Right lobe of liver (tissue), 6 donors: ENCODE results near the gene NKX3-2. TPM values are rescaled to one million over a fixed set of nuclear protein-coding genes. Genes with fewer than 3 reads are reported as not detected.

Experiments
- ATAC-seq, 4 donors: fragments of 200-7000 bp; cut with Tn5 transposase; one replicate each; pipeline ENCODE4 v1.9.1; 2020; ENCODE audit warnings: mild to moderate bottlenecking in 4 of 4, moderate library complexity in 4 of 4
- DNase-seq, 3 donors: peaks; one replicate each; pipeline ENCODE4 v3.0.0-alpha.2; 2020
- H3K27ac ChIP-seq, 3 donors: fragments of 200-600 bp; one replicate each; pipeline ENCODE4 v1.8.0; 2022
- H3K27me3 ChIP-seq, 2 donors: fragments of 200-600 bp; one replicate each; pipeline ENCODE4 v1.8.0; 2022
- H3K36me3 ChIP-seq, 4 donors: fragments of 200-600 bp; sonication (generic) in 1 of 4; one replicate each; pipeline versions ENCODE4 v1.5.1 to v1.8.0; 2017 to 2022; ENCODE audit warnings: control low read depth in 1 of 4
- H3K4me1 ChIP-seq, 4 donors: fragments of 200-600 bp; sonication (generic) in 1 of 4; one replicate each; pipeline versions ENCODE4 v1.5.1 to v1.8.0; 2017 to 2022; ENCODE audit warnings: control low read depth in 1 of 4
- H3K4me3 ChIP-seq, 3 donors: fragments of 200-600 bp; one replicate each; pipeline ENCODE4 v1.8.0; 2022
- H3K9me3 ChIP-seq, 4 donors: fragments of 200-600 bp; sonication (generic) in 1 of 4; one replicate each; pipeline versions ENCODE4 v1.5.1 to v1.8.0; 2017 to 2022; ENCODE audit warnings: control low read depth in 1 of 4
- POLR2A ChIP-seq: fragments of 450-650 bp; IDR thresholded peaks from one replicate; pipeline ENCODE4 v1.6.1; 2017; ENCODE audit warnings: antibody characterized with exemption, mild to moderate bottlenecking
- WGBS: methylation state at CpG from one replicate; pipeline ENCODE4 v1.1.6; 2018; ENCODE audit warnings: low coverage, low lambda C conversion rate; ENCODE audit not compliant: insufficient coverage; ENCODE audit errors: missing lambda C conversion rate; 5-methylcytosine and 5-hydroxymethylcytosine counted together
- intact Hi-C, 2 donors: fragments of 100-400 bp; cut with DNase I; formaldehyde crosslinking; loops; one replicate each; pipeline versions ENCODE4 v1.11.2 to v1.14.1; 2022
- total RNA-seq, 6 experiments: library from RNA; depleted of rRNA in 2 of 6; stranded (reverse); fragments of >200 nt in 2 of 6; fragmentation: NEBNext Ultra II Directional in 3 of 6; extraction: Animal tissue kit (Norgen Biotek cat#: 25700) in 3 of 6; gene quantifications; one replicate each; pipeline versions ENCODE4 v1.1.0 to v1.2.4, GENCODE V29; 2016 to 2023
- TF ChIP-seq, protein P1 (sequence below), 4 donors: fragments of 200-600 bp in 3 of 4; fragments of 450-650 bp in 1 of 4; IDR thresholded peaks; one replicate each; pipeline versions ENCODE4 v1.5.1 to v1.8.0; 2016 to 2022; ENCODE audit warnings: antibody characterized with exemption in 4 of 4, mild to moderate bottlenecking in 2 of 4
- donor health status: DM: no; HTN: yes; CAD: no.
- donor health status: DM: no; HTN: no; CAD: no.
- donor health status: DM: no; HTN: no; CAD: no.
- donor health status: DM: no; HTN: yes; CAD: no.
- donor health status: DM: no; HTN: yes; CAD: no.

The NKX3-2 gene
- total RNA-seq, 6 experiments from 2014 or later: not detected

DNA sequence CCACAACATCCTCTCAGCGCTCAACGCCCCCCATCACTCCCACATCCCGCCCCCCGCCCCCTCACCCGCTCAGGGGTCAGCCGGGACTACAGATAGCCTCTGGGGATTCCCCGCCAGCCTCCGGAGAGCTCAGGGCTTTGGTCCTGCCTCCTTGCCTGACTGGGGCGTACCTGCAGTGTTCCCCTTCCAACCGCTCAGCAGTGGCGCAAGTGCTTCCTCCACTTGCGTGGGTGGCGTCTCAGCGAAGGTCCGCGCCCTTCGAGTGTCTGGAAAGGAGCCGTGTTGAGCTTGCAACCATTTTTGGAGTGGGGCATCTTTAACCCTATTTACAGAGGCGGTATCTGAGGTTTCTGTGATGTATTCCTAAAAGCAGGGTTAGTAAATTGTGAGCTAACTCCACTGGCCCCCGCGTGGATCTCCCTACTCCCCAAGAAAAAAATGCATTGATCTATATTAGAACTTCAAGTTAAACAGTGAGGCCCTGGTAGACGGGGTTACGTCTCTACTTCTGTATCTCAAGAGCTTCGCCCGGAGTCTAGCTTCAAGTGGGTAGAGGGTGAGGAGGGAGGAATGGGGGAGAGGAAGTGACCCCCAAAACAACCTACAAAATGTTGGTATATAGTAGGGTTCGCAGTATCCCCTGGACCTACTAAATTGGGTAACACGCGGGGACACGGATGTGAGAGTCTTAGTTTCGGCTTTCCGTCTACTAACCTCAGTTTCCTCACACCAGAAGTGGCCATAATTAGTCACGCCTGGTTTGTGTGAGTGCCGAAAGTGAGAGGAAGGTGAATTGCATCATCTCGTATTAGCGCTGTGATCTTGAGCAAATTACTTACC, 16.1 kb downstream of the NKX3-2 start:
- DNase-seq (no peak), ATAC-seq (no peak)
- TF ChIP-seq POLR2A: no peak
- TF ChIP-seq, protein P1, sequence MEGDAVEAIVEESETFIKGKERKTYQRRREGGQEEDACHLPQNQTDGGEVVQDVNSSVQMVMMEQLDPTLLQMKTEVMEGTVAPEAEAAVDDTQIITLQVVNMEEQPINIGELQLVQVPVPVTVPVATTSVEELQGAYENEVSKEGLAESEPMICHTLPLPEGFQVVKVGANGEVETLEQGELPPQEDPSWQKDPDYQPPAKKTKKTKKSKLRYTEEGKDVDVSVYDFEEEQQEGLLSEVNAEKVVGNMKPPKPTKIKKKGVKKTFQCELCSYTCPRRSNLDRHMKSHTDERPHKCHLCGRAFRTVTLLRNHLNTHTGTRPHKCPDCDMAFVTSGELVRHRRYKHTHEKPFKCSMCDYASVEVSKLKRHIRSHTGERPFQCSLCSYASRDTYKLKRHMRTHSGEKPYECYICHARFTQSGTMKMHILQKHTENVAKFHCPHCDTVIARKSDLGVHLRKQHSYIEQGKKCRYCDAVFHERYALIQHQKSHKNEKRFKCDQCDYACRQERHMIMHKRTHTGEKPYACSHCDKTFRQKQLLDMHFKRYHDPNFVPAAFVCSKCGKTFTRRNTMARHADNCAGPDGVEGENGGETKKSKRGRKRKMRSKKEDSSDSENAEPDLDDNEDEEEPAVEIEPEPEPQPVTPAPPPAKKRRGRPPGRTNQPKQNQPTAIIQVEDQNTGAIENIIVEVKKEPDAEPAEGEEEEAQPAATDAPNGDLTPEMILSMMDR (IDR thresholded peaks at IDR 0.05): no peak
- 5% methylated on average over 17 of the region's 35 CpGs for WGBS
- Histone ChIP-seq H3K9me3 (no peaks in the 10 kb centered on the region), H3K4me3 (no peak overlapping the region), H3K4me1 (peaks cover 0 to 5% (median 0%) of the 10 kb centered on the region in 4 donors), H3K27ac (no peak overlapping the region), H3K27me3 (peaks cover 8 to 45% of the 10 kb centered on the region in 2 donors), H3K36me3 (no peaks in the 10 kb centered on the region)
- intact Hi-C loops: no loop called here

DNA sequence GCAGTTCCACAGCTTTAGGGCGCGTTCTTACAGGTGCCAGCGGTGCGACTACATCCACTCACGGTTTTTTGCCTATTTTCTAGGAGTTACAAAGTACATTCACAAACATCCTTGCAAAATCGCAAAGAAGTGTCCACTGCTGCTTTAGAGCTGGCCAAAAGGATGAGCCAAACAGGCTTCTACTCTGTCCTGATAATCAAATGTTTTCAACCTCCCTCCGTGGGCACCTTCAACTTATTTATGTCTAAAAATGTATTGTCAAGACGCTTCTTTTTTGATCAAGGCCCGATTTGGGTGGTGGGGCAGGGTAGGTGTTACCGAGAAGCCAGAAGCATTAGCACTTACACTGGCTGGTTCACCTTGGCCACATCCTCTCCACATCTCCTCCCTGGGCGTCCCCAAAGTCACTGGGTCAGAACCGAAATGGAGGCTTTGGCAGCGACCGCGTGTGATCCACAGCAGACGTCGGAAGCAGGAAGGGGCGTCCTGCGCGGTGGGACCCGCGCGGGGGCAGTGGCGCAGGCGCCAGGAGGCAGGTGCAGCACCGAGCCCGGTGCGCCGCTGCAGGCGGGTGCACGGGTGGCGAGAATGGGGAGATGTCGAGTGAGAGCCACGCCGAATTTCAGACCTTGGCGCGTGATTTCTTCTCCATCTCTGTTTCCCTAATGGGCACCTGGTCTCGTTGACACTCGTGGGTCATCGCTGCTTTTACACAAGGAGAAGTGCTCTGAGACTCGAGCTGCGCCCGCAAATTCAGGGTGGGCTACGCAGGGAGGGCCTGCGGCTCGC, 16.9 kb downstream of the NKX3-2 start:
- Histone ChIP-seq H3K4me3 (no peak overlapping the region), H3K36me3 (no peaks in the 10 kb centered on the region), H3K4me1 (peaks cover 0 to 5% (median 0%) of the 10 kb centered on the region in 4 donors), H3K9me3 (no peaks in the 10 kb centered on the region), H3K27ac (no peak overlapping the region), H3K27me3 (peaks cover 8 to 41% of the 10 kb centered on the region in 2 donors)
- no peak for TF ChIP-seq POLR2A
- TF ChIP-seq, protein P1 (IDR thresholded peaks at IDR 0.05): no peak
- WGBS: 2% methylated on average over 22 of the region's 46 CpGs
- intact Hi-C loops: no loop called here
- DNase-seq: no peak
- no peak for ATAC-seq

DNA sequence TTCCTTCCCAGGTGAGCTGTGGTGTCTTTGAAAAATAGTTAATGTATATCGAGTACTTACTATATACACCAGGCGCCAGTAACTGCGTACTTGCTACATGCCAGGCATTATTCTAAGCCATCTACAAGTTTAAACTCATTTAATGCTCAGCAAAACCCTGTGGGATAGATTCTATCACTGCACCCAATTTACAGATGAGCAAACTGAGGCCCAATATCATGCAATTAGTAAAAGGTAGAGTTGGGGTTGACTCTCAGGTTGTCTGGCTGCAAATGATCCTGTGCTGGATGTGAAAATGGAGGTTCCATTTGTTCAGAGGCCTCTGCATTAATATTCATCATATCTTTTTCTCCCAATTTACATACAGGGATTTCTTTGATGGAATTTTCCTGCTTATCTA, 17.6 kb downstream of the NKX3-2 start:
- no peaks in the 10 kb centered on the region for H3K9me3 ChIP-seq
- H3K4me1 ChIP-seq: peaks cover 0 to 5% (median 0%) of the 10 kb centered on the region in 4 donors
- ATAC-seq: no peak
- H3K27me3 ChIP-seq: peaks cover 8 to 40% of the 10 kb centered on the region in 2 donors
- no peaks in the 10 kb centered on the region for H3K36me3 ChIP-seq
- 33% methylated on average over 3 of the region's 3 CpGs for WGBS
- intact Hi-C loops: no loop called here
- H3K27ac ChIP-seq: no peak overlapping the region
- no peak for DNase-seq
- no peak overlapping the region for H3K4me3 ChIP-seq
- TF ChIP-seq POLR2A: no peak
- TF ChIP-seq, protein P1 (IDR thresholded peaks at IDR 0.05): no peak

DNA sequence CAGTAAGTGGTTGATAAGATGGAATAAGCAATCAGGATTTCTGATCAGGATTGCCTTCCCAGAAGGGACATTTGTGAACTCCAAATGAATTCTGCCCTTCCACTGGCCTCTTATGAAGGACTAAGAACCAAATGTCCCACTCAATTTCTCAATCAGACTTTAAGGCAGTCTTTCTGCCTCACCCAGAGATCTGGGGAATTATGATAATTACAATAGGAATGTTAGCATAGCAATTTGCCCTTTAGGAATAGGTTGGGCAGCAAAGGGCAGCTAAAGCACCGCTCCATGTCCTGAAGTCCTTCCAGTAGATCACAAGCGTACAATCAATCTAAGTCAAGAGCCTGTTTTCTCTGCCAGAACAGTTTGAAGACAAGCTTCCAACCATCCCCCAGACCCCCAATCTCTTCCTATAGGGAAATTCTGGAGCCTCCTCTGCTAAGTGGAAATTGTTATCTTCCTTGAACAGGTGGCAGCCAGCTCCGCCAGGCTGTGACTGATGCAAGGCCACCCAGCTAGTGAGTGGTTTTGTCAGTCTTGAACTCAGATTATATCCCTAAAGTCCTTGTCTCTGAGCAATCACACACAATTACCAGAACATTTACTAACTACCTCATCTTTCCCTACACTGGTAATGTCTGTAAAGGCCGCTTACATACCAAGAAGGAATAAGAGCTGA, 18.6 kb downstream of the NKX3-2 start:
- no peaks in the 10 kb centered on the region for H3K36me3 ChIP-seq
- 26% methylated on average over 4 of the region's 4 CpGs for WGBS
- TF ChIP-seq, protein P1 (IDR thresholded peaks at IDR 0.05): no peak
- no peak for TF ChIP-seq POLR2A
- intact Hi-C loops: no loop called here
- H3K4me1 ChIP-seq: peaks cover 0 to 5% (median 0%) of the 10 kb centered on the region in 4 donors
- no peak overlapping the region for H3K27ac ChIP-seq
- DNase-seq (no peak), ATAC-seq (no peak)
- H3K27me3 ChIP-seq: peaks cover 0 to 32% of the 10 kb centered on the region in 2 donors
- H3K4me3 ChIP-seq: no peak overlapping the region
- H3K9me3 ChIP-seq: no peaks in the 10 kb centered on the region
